NCI-H82 treated with DMSO at 0.1 percent for 48 hours (cell line): ENCODE measurements around the gene SMPD3.

Source experiments
- DNase-seq: peaks from one replicate; lab custom pipeline; 2025; ENCODE audit not compliant: unreplicated experiment; lab: John Stamatoyannopoulos, UW

Gene SMPD3

DNA sequence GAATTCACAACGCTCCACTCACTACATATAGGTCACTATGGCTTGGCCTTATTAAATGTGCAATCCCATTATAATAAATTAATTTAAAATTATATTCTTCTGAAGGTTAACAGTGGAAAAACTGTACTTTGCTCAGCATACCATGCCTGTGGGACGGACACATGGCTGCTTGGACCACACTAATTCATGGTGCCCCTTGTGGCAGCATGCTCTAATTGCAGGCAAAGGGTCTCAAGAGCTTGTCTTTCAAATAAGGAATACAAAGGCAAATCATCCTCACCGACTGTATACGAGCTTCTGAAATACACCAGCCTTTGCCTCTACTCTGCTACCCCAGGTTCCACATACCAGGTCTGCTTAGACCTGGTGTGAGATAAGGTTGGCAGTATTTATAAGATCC, 11.7 kb downstream of the SMPD3 start:
- DNase-seq, result peak; percentile 1

DNA sequence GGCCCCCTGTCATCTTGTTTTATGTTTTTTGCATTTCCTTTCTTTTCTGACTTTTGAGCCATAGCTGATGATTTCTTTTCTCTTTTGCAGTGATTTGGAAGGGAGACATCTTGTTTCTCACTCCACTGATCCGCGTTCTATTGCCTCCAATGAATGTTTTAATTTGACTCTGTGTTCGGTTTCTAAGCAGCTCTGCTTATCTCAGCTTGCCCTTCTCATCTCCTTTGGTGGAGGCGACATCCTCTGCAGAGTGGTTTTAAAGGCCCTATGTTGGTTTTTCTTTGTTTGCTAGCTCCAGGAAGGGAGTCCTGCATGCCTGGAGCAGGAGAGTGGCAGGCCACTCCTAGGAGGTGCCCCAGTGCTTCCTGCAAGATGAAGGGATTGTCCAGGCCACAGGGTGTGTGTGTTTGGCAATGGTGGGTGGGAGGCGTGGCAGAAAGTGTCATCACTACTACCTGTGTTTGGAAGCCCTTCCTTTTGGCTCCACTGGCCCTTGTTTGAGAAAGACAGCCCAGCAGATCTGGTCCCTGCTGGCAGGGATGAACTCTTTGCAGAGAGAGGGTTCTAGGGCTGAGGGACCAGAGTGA, 13.6 kb downstream of the SMPD3 start:
- no peak for DNase-seq

DNA sequence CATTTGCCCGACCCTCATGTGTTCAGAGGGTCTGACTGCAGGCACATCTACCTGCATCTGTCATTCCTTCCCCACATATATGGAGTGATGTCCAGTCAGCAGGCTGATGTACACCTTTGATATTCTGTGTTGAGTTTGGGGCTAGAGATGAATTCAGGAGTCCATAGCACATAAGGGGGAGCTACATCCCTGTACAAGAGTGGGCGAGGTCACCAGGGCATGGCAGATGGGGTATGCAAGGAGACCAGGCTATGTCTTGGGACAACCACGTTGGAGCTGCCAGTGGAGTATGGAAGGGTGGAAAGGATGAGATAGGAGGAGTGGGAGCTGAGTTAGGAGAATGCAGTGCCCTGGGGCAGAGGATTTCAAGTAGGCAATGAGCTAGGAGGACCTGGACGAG, 15.0 kb downstream of the SMPD3 start:
- DNase-seq, result no peak

DNA sequence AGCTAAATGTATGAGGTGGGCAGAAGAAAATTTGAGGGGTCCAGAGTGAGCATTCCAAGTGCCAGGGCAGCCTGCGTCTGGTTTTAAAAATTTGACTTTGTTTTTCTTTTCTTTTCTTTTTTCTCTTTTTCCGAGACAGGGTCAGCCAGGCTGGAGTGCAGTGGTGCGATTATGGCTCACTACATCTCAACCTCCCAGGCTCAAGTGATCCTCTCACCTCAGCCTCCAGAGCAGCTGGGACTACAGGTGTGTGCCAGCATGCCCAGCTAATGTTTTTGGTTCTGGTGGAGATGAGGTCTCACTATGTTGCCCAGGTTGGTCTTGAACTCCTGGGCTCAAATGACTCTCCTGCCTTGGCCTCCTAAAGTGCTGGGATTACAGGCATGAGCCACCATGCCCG, 15.6 kb downstream of the SMPD3 start:
- no peak for DNase-seq

DNA sequence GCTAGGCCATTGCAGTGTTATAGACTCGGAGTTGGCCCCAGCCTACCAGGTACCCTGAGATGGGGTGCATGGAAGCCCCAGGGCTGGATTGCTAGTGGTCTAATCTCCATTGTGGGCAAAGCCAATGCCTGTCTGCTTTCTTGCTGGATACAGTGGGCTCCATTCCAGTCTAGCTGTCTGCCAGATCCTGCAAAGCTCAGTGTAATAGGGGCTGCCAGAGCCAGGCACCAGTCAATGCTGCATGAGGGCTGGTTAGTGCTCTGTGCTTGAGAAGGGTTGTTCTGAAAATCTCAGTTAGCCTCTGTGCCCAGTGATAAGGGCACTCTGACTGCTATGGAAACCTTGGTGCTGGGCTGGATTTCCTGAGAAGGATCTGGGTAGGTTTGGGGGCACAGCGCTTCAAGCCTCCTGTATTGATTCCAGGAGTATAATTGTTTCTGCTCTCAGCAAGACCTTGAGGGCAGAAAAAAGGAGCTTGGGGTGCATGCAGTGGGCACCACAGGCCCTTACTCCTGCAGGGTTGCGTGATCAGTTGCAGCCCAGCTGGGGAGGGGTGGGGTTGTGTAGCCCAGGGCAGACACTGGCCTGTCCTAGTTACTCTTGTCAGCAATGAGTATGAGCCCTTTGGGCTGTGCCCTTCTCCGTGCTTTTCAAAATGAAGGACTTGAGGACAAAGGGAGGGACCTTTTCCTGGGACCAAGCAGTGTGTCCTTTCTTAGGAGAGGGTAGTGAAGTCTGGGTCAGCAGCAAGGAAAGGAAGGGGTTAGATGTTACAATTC, 19.0 kb downstream of the SMPD3 start:
- no peak for DNase-seq

DNA sequence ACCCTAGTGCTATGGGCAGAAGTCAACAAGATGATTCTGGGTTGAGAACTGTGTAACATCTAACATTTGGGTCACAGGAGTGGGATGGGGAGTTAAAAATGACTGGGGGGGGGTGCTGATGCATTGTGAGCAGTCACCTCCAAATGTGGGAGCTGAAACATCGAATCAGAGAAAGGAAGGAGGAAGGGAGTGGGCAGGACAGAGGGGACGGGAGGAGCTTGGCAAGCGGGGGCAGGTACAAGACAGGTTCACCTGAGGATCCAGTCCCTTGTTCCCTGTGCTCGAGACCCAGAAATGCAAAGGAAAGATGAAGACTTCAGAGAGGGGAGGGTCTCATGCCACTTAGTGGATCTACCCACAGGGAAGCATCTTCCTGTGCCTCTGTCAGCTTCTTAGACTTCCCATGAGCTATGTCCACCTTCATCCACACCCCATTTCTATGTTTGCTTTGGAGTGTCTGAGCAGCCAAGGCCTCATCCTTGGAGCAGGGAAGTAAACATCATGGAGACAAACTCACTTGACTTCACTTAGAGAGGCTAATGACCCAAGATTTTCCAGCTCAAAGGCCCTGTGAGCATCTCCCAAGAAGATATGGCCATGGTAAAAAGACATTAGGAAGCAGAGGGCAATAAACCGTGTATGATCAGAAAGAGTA, 20.5 kb downstream of the SMPD3 start:
- DNase-seq, result no peak

DNA sequence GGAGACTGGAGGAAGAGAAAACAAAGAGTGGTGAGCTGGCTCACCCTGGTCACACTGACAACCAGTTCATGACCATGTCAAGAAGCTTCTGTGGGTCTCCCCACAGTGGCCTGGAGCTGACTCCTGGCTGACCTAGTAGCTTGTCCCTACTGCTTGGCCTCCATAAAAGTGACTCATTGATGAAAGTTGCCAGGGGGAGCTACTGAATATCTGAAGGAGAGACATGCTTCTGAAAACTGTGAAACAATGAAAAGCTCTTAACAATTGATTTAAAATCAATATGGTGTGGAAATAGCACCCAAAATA, 22.0 kb downstream of the SMPD3 start:
- no peak for DNase-seq

DNA sequence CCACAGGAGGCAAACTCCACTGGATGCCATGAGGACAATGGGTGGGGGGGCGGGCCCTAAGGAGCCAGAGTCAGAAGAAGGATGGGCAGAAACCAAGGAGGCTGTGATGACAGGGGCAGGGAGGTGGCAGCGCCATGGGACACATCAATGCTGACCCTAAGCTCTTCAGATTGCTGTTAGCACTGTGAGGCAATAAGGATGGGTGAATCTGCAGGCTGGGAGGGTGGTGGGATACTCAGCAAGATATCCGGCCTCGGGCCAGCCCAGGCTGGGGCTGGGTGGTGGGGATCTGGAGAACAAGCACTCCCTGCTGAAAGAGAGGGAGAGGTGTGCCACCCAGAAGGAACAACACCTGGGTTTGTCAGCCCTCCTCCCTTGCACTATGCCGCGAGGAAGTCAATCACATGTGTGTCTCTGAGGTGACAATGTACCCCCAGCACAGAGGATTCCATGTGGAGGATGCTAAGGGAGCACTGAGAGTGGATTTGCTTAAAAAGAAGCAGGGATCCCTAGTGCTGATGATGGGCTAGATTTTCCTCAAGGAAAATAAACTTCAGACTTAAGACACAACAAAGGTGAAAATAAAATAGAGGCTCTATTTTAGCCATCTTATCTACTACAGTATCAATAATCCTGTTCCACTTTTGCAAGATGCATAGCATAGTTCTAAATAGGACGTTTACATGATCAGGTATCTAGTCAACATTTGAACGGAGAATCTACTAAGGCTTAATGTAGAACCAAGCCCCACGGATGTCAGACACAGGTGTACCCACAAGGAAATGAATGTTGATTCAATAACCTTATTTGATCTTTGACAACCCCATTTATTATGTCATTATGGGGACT, 22.6 kb downstream of the SMPD3 start:
- no peak for DNase-seq

DNA sequence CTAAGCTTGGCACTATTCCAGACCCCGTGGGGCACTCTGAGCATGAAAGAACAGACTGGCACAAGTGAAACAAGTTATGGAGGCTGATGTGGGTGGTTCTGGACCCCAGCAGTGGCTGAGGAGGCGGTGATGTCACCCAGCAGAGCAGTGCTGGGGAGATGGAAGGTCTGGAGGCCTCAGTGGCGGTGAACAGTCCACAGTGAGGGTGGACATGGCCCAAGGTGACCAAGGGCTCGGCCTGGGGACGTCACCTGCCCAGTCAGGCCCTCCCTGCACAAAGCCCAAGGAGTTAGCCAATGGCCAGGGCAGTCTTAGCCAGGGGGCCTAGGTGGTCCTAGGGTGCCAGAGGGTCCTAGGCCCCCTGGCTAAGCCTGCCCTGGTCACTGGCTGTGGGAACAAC, 24.5 kb downstream of the SMPD3 start:
- no peak for DNase-seq

DNA sequence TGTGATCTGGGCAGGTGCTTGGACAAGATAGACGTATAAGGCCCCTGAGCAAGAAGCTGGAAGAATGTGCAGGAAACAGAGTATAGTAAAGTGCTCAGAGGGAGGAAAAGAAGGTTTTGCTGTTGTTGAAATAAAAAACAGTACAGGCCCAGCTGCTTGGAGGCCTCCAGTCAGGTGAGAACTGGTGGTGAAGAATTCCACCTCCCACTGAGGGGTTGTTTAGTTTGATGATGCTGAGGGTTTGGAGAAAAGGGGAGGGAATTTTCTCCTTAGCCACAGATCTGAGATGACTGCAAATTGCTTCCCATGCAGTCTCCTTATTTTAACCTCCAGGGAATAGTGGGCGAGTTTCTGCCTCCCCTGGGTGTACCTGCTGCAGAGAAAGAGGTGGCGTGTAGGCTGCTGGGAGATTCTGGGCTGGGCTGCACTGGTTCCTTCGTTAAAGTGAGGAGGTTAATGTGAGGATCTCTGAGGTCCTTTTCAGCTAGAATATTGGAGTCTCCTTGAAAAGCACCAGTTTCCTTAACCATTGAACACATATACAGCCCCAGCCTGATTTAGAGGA, 25.8 kb downstream of the SMPD3 start:
- no peak for DNase-seq

DNA sequence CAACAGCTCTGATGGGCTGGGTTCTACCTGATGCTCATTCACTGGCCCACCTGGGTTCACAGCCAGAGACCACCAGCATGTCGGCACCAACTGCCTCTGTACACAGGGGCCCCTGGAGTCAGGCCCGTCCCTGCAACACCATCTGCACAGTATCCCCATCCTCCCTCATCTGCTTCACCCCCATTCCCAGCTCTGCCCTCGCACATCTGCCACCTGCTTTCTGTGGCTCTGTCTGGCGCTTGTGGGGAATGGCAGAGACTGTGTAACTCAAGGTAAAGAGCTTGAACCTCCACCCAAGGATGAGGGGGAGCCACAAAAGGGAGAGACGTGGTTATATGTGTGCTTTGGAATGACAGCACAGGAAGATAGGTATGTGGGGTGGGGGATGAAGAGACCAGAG, 27.2 kb downstream of the SMPD3 start:
- DNase-seq, result no peak

DNA sequence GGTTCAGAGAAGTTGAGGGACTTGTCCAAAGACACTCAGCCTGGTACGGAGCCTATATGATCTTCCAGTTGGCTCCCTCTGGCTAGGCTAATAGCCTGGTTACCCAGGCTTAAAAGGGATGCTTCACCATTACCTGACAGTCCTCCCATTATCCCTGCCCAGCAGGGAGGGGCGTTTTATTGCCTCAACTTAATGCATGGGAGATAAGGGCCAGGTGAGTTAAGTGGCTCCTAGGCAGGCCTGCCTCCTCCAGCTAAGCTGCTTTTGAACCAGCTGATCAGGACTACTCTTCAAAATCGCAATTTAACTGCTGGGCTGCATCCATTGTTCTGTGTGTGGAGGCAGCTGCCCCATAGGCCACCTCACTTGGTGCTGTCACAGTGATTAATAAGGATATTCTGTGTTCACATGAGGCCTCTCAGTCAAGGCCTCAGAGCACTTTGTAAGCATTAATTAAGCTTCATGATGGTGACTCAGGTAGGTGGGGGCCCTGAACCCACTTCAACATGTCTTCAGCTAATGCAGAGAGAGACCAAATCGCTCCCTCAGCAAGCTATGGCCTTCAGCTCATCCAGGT, 27.9 kb downstream of the SMPD3 start:
- DNase-seq, result no peak

DNA sequence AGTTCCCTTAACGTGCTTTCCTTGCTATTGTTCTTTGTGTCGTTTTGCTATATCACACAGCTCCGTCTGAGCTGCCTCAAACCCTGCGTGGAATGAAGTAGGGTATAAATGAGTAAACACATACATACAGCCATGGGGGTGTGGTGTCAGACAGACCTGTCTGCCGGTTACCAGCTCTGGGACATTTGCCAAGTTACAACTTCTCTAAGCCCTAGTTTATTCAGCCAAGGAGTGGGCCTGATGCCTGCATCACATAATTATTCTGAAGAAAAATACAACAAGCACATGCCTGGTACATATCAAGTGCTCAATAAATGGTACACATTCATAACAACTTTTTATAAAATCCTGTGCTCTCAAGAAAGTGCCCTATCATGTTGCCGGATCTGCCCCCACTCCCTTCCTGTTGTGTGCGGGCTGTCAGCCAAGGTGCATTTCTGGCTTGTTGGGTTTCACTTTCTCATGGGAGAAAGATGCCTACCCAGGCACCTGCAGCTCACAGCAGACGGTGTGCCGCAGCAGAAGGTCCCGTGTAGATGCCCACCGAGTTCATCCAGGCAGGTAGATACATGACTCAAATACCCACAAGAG, 30.5 kb downstream of the SMPD3 start:
- no peak for DNase-seq

DNA sequence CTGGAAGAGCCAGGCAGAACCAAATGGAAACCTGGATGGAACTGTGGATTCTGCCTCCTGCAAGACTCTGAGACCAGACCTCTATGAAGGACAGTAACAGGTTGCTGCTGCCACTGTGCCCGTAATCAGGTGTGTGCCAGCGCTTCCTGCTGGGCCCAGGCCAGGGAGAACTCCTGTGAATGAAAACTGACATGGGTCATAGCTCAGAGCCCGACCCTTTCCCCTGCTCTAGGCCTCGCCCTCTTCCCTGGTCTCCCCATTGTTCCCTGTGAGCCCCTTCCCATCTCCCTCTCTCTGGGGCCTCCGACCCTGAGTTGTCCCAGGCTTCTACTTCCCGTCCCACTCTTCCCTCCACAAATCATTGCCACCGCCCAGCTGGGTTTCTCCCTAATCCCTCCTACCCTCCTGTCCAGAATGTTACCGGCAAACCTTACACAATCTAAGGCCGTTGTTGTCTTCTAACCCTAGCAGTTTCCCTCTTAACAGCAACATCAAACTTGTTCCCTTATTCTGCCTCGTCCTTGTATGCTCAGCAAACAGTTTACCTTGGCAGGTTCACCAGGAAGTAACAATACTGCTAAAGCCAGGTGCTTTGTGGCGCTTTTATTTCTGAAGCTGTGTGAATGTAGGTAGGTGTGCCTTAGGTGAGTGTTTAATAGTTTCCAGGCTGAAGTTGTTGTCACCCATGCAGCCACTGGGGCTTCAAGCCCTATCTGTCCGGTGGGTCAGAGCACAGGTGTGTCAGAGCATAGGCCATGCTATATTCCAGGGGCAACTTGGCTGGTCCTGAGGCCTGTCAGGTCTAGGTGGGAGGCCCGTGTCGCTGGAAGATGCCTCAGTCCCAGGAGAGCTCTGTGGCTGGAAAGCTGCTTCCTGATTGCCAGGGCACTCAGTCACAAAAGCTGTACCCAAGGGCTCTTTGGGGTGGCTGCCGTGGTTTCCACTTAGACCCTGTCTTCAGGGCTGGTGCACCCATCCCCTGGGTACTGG, 32.0 kb downstream of the SMPD3 start:
- no peak for DNase-seq

DNA sequence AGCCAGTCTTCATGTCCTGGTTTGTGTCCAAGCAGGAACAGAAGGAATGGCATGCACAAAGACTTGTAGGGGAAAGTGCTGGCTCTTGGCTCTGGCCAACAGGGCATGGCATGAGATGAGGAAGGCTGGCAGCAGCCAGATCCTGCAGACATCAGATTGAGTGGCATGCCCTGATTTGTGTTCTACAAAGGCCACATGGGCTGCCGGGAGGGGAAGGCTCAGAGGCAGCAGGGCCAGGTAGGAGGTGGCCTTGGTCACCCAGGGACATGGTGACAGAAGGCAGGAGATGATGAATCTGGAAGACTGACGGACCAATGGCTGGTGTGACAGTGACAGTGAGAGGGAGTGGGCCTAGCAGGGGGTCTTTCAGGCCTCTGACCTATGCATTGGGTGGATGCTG, 33.7 kb downstream of the SMPD3 start:
- DNase-seq, result no peak

DNA sequence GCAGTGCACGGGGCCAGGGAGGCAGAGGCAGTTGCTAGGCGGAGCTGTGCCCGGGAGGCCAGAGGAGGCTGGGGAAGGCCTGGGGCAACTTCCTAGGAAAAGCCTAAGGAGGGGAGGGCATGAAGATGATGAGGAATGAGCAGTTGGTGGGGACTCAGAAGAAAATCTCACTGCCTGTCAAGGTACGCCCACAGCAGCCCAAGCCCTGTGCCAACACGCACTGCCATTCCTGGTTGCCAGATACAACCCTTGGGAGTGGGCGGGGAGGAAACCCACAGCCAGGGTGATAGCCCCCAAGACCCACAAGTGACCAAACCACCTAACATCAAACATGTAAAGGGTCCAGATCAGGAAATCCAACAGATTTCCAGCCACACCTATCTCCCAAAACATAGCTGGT, 36.2 kb downstream of the SMPD3 start:
- no peak for DNase-seq

DNA sequence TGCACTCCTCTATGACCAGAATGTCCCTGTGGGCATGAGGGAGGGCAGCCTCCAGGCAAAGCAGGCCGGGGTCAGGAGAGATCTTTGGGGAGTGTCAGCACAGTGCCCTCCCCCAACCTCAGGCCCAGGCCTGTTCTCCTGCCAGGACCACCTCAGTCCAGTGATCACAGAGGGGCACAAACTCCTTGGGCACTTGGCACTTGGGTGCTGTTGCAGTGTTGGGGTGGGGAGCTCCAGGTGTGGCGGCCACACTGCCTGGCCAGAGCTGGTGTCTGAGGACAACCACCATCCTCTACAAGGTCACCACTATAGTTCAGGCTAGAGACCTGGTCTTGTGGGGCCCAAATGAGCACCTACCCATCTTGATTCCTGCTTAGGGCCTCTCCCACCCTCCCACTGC, 37.2 kb downstream of the SMPD3 start:
- DNase-seq, result no peak

DNA sequence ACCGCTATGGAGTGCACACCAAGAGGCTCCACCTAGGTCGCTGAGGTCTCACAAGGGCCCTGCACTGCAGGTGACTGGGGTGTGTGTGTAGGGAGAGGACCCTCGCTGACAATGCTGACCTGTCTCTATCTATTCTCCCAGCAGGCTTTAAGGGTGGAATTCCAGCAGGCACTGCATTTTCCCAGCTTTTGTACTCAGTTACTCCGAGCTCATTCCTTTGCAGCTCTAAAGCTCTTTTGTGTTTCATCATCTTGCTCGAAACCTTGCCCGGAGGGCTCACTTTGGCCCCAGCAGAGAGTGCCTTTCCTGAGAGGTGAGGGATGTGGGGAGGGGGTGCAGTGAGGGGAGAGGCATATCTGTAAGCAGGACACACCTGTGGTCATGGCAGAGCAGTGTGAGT, 39.3 kb downstream of the SMPD3 start:
- no peak for DNase-seq

DNA sequence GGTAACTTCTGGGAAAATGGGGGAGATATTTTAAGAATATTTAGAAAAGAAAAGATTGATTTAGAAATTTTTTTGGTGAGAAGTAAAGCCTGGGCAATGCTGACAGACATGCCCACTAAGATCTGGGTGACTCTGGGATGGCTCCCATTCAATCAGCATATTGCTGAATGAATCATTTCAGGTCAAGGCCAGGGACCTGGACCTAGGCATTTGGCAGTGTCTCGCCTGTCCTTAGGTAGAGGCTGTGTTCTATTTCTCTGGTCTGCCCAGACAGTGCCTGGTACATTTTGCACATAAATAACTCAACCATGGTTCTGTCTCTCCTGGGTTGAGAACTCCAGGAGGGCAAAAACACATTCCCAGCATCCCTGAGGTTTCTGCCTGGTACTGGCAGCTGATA, 39.9 kb downstream of the SMPD3 start:
- DNase-seq, result no peak
